Measurements from ENCODE around the gene C10orf105.

The C10orf105 gene

GRCh38 chr10:71727738-71728737 is 8.5 kb upstream of the C10orf105 start:
- H3K4me2 ChIP-seq (ENCODE audit: low read length): no peak overlapping the region
- H3K4me1 ChIP-seq: peaks cover 14% of the 10 kb centered on the region
- no peak overlapping the region for H3K9ac ChIP-seq
- no peak overlapping the region for H3K4me3 ChIP-seq (ENCODE audit: low read depth, low read length)
- H2AFZ ChIP-seq: peak overlapping the region; percentile 45
- no peaks in the 10 kb centered on the region for H3K9me3 ChIP-seq (ENCODE audit: control insufficient read depth, low read length)
- no peaks in the 10 kb centered on the region for H3K27me3 ChIP-seq (ENCODE audit: control insufficient read depth, insufficient read depth, low read length)
- peak overlapping the region; percentile 39 for H3K27ac ChIP-seq
- no peaks in the 10 kb centered on the region for H3K36me3 ChIP-seq (ENCODE audit: control insufficient read depth, insufficient read depth, low read length)
- H3K79me2 ChIP-seq: no peaks in the 10 kb centered on the region
- no peak for TF ChIP-seq CTCF (IDR thresholded peaks at IDR 0.05)

GRCh38 chr10:71727105-71727737 is 7.6 kb upstream of the C10orf105 start:
- Histone ChIP-seq H3K4me3 (ENCODE audit: low read depth, low read length) (no peak overlapping the region), H3K9me3 (ENCODE audit: control insufficient read depth, low read length) (no peaks in the 10 kb centered on the region), H3K27ac (peak overlapping the region; percentile 39), H3K9ac (no peak overlapping the region), H3K79me2 (no peaks in the 10 kb centered on the region), H3K36me3 (ENCODE audit: control insufficient read depth, insufficient read depth, low read length) (no peaks in the 10 kb centered on the region), H2AFZ (no peak overlapping the region), H3K4me2 (ENCODE audit: low read length) (no peak overlapping the region), H3K27me3 (ENCODE audit: control insufficient read depth, insufficient read depth, low read length) (no peaks in the 10 kb centered on the region), H3K4me1 (peaks cover 14% of the 10 kb centered on the region)
- TF ChIP-seq CTCF (IDR thresholded peaks at IDR 0.05): no peak

GRCh38 chr10:71726580-71727104 is 7.1 kb upstream of the C10orf105 start:
- Histone ChIP-seq H3K4me1 (peaks cover 14% of the 10 kb centered on the region), H3K9ac (no peak overlapping the region), H3K27ac (no peak overlapping the region), H3K36me3 (ENCODE audit: control insufficient read depth, insufficient read depth, low read length) (no peaks in the 10 kb centered on the region), H3K4me3 (ENCODE audit: low read depth, low read length) (no peak overlapping the region), H3K27me3 (ENCODE audit: control insufficient read depth, insufficient read depth, low read length) (no peaks in the 10 kb centered on the region), H3K79me2 (no peaks in the 10 kb centered on the region), H3K4me2 (ENCODE audit: low read length) (no peak overlapping the region), H2AFZ (no peak overlapping the region), H3K9me3 (ENCODE audit: control insufficient read depth, low read length) (no peaks in the 10 kb centered on the region)
- TF ChIP-seq CTCF (IDR thresholded peaks at IDR 0.05): no peak

GRCh38 chr10:71725998-71726579 is 6.5 kb upstream of the C10orf105 start:
- no peak overlapping the region for H3K4me2 ChIP-seq (ENCODE audit: low read length)
- H3K79me2 ChIP-seq: no peaks in the 10 kb centered on the region
- no peaks in the 10 kb centered on the region for H3K36me3 ChIP-seq (ENCODE audit: control insufficient read depth, insufficient read depth, low read length)
- no peak overlapping the region for H2AFZ ChIP-seq
- no peaks in the 10 kb centered on the region for H3K9me3 ChIP-seq (ENCODE audit: control insufficient read depth, low read length)
- no peak for TF ChIP-seq CTCF (IDR thresholded peaks at IDR 0.05)
- no peak overlapping the region for H3K9ac ChIP-seq
- H3K4me3 ChIP-seq (ENCODE audit: low read depth, low read length): no peak overlapping the region
- H3K4me1 ChIP-seq: peaks cover 14% of the 10 kb centered on the region
- no peak overlapping the region for H3K27ac ChIP-seq
- no peaks in the 10 kb centered on the region for H3K27me3 ChIP-seq (ENCODE audit: control insufficient read depth, insufficient read depth, low read length)

Data from parathyroid adenoma (tissue), 2 donors.